Gastroesophageal sphincter (tissue), 3 donors: ENCODE data around the gene STRN4.

Source experiments
- EP300 ChIP-seq: sonication (generic); formaldehyde crosslinking; IDR thresholded peaks from one replicate; pipeline ENCODE4 v1.6.1; 2017; ENCODE audit warnings: antibody characterized with exemption, mild to moderate bottlenecking
- POLR2A ChIP-seq, 2 donors: fragments of 450-650 bp; IDR thresholded peaks; one replicate each; pipeline ENCODE4 v1.6.1; 2017; ENCODE audit warnings: antibody characterized with exemption in 2 of 2, mild to moderate bottlenecking in 2 of 2, moderate library complexity in 1 of 2
- POLR2AphosphoS5 ChIP-seq: sonication (generic); formaldehyde crosslinking; IDR thresholded peaks from one replicate; pipeline ENCODE4 v1.6.1; 2017; ENCODE audit warnings: antibody characterized with exemption
- TF ChIP-seq, protein P1 (sequence below), 4 experiments: fragments of 200-600 bp in 2 of 4; fragments of 450-650 bp in 2 of 4; sonication (generic) in 1 of 4; IDR thresholded peaks; one replicate each; pipeline ENCODE4 v1.5.1; 2017 to 2019; ENCODE audit warnings: antibody characterized with exemption in 4 of 4, mild to moderate bottlenecking in 2 of 4, moderate library complexity in 2 of 4

DNA sequence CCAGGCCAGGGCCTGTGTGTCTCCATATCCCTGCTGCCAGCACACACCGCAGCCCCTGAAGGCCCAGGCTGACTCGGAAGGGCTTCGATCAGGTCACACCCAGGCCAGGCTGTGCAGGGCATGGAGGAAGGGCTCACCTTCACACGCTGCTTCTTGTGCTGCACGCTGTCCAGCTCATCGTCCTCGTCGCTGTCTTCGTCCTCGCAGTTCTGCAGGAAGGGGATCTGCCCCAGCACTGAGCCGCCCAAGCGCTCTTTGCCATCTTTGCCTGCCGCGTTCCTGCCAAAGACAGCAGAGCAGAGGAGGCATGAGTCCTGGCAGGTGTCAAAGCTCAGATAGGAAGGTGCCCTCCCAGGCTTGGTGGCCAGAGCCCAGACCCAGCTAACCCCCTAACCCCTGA lies 15.7 kb downstream of the STRN4 start:
- TF ChIP-seq POLR2A (IDR thresholded peaks at IDR 0.05) (no peak), EP300 (no peak), POLR2AphosphoS5 (no peak)
- TF ChIP-seq, protein P1, sequence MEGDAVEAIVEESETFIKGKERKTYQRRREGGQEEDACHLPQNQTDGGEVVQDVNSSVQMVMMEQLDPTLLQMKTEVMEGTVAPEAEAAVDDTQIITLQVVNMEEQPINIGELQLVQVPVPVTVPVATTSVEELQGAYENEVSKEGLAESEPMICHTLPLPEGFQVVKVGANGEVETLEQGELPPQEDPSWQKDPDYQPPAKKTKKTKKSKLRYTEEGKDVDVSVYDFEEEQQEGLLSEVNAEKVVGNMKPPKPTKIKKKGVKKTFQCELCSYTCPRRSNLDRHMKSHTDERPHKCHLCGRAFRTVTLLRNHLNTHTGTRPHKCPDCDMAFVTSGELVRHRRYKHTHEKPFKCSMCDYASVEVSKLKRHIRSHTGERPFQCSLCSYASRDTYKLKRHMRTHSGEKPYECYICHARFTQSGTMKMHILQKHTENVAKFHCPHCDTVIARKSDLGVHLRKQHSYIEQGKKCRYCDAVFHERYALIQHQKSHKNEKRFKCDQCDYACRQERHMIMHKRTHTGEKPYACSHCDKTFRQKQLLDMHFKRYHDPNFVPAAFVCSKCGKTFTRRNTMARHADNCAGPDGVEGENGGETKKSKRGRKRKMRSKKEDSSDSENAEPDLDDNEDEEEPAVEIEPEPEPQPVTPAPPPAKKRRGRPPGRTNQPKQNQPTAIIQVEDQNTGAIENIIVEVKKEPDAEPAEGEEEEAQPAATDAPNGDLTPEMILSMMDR (IDR thresholded peaks at IDR 0.05): no peak
